D341Med (cell line): Measurements from ENCODE around the gene EIF4G3.

Experiments used
- DNase-seq: peaks from one replicate; pipeline ENCODE4 v3.0.0; 2012; ENCODE audit warnings: low spot score

The EIF4G3 gene

GRCh38 chr1:20993716-20994575 is 182.8 kb downstream of the EIF4G3 start:
- DNase-seq = no peak

- DNase-seq = no peak
These were observed 184.2 kb downstream of the EIF4G3 start for GRCh38 chr1:20992322-20993056.

- DNase-seq = no peak
These were observed 187.8 kb downstream of the EIF4G3 start for GRCh38 chr1:20988943-20989342.

- no peak for DNase-seq
These were observed 188.6 kb downstream of the EIF4G3 start for GRCh38 chr1:20987831-20988825.

- DNase-seq = peak; percentile 20
These were observed 193.3 kb downstream of the EIF4G3 start for GRCh38 chr1:20983297-20983889.

GRCh38 chr1:20982316-20982715 is 194.4 kb downstream of the EIF4G3 start:
- no peak for DNase-seq

GRCh38 chr1:20981915-20982314 is 194.8 kb downstream of the EIF4G3 start:
- no peak for DNase-seq

- DNase-seq = no peak
These were observed 196.6 kb downstream of the EIF4G3 start for GRCh38 chr1:20980051-20980450.

- DNase-seq = no peak
These were observed 198.3 kb downstream of the EIF4G3 start for GRCh38 chr1:20978413-20978812.

GRCh38 chr1:20975668-20976067 is 201.0 kb downstream of the EIF4G3 start:
- DNase-seq = no peak

- no peak for DNase-seq
These were observed 201.7 kb downstream of the EIF4G3 start for GRCh38 chr1:20974951-20975350.

- no peak for DNase-seq
These were observed 202.6 kb downstream of the EIF4G3 start for GRCh38 chr1:20974069-20974468.

- no peak for DNase-seq
These were observed 203.8 kb downstream of the EIF4G3 start for GRCh38 chr1:20972855-20973254.

GRCh38 chr1:20964540-20965484 is 211.9 kb downstream of the EIF4G3 start:
- no peak for DNase-seq

GRCh38 chr1:20962576-20963258 is 214.0 kb downstream of the EIF4G3 start:
- DNase-seq = no peak

- no peak for DNase-seq
These were observed 218.3 kb downstream of the EIF4G3 start for GRCh38 chr1:20958430-20958829.

- no peak for DNase-seq
These were observed 220.4 kb downstream of the EIF4G3 start for GRCh38 chr1:20956272-20956671.

GRCh38 chr1:20950679-20951078 is 226.0 kb downstream of the EIF4G3 start:
- no peak for DNase-seq

- no peak for DNase-seq
These were observed 226.7 kb downstream of the EIF4G3 start for GRCh38 chr1:20949871-20950590.
